Lung (tissue), 12 donors: Measurements from ENCODE around the gene SSNA1. TPM values are rescaled to one million over a fixed set of nuclear protein-coding genes. Genes with fewer than 3 reads are reported as not detected.

Experiments used
- ATAC-seq: fragments of 200-7000 bp; cut with Tn5 transposase; one replicate; pipeline ENCODE4 v1.9.1; 2020; ENCODE audit warnings: moderate number of reproducible peaks; ENCODE audit not compliant: insufficient read depth, low FRiP score
- DNase-seq, 3 donors: peaks; one replicate each; pipeline ENCODE4 v3.0.0-alpha.2; 2013 to 2017
- H3K27ac ChIP-seq, 2 donors: one replicate each; pipeline ENCODE4 v1.5.1; 2013; ENCODE audit warnings: mild to moderate bottlenecking in 2 of 2, moderate library complexity in 2 of 2, control low read depth in 1 of 2, inconsistent platforms in 1 of 2, low read depth in 1 of 2, low read length in 1 of 2
- H3K27me3 ChIP-seq, 3 donors: one replicate each; pipeline ENCODE4 v1.5.1; 2013; ENCODE audit warnings: low read length in 2 of 3; ENCODE audit not compliant: control insufficient read depth in 3 of 3, insufficient read depth in 3 of 3
- H3K36me3 ChIP-seq, 4 donors: one replicate each; pipeline ENCODE4 v1.5.1; 2013; ENCODE audit warnings: low read length in 4 of 4, mild to moderate bottlenecking in 1 of 4, moderate library complexity in 1 of 4; ENCODE audit not compliant: control insufficient read depth in 4 of 4, insufficient read depth in 4 of 4
- H3K4me1 ChIP-seq, 5 donors: one replicate each; pipeline ENCODE4 v1.5.1; 2013; ENCODE audit warnings: low read length in 5 of 5, mild to moderate bottlenecking in 2 of 5, moderate library complexity in 1 of 5; ENCODE audit not compliant: control insufficient read depth in 5 of 5, insufficient read depth in 5 of 5
- H3K4me3 ChIP-seq: one replicate; pipeline ENCODE4 v1.5.1; 2013; ENCODE audit warnings: mild to moderate bottlenecking, control low read depth, moderate library complexity
- H3K9ac ChIP-seq, 2 donors: one replicate each; pipeline ENCODE4 v1.5.1; 2013; ENCODE audit warnings: low read length in 2 of 2, control low read depth in 1 of 2; ENCODE audit not compliant: insufficient read depth in 1 of 2
- H3K9me3 ChIP-seq, 4 donors: one replicate each; pipeline ENCODE4 v1.5.1; 2013; ENCODE audit warnings: low read length in 3 of 4, mild to moderate bottlenecking in 1 of 4, moderate library complexity in 1 of 4; ENCODE audit not compliant: control insufficient read depth in 4 of 4, insufficient read depth in 3 of 4
- WGBS, 2 donors: extraction: QIAGEN DNeasy Blood & Tissue Kit; methylation state at CpG; one replicate each; pipeline ENCODE4 v1.1.7; 2013; 5-methylcytosine and 5-hydroxymethylcytosine counted together
- polyA plus RNA-seq, 2 donors: library from polyadenylated mRNA; stranded (reverse); fragments of 200-250 nt; gene quantifications; one replicate each; pipeline ENCODE4 v1.2.1, GENCODE V29; 2013
- total RNA-seq, 2 donors: library from RNA; depleted of rRNA in 1 of 2; stranded (reverse); fragments of >200 nt in 1 of 2; gene quantifications; one replicate each; pipeline ENCODE4 v1.2.1, GENCODE V29; 2014 to 2021
- TF ChIP-seq, protein P1 (sequence below): IDR thresholded peaks from 2 replicates; pipeline ENCODE4 v1.5.1; 2012; ENCODE audit warnings: mild to moderate bottlenecking; ENCODE audit errors: control extremely low read depth, extremely low read depth
- donor health status: control.
- donor health status: control.
- donor health status: Bipolar disorder and iron deficiency.
- donor health status: healthy.
- donor health status: DM: yes; HTN: yes; CAD: no.

SSNA1 gene
- total and polyA plus RNA-seq, 4 donors, result 40.8 to 144 (median 101) TPM

DNA sequence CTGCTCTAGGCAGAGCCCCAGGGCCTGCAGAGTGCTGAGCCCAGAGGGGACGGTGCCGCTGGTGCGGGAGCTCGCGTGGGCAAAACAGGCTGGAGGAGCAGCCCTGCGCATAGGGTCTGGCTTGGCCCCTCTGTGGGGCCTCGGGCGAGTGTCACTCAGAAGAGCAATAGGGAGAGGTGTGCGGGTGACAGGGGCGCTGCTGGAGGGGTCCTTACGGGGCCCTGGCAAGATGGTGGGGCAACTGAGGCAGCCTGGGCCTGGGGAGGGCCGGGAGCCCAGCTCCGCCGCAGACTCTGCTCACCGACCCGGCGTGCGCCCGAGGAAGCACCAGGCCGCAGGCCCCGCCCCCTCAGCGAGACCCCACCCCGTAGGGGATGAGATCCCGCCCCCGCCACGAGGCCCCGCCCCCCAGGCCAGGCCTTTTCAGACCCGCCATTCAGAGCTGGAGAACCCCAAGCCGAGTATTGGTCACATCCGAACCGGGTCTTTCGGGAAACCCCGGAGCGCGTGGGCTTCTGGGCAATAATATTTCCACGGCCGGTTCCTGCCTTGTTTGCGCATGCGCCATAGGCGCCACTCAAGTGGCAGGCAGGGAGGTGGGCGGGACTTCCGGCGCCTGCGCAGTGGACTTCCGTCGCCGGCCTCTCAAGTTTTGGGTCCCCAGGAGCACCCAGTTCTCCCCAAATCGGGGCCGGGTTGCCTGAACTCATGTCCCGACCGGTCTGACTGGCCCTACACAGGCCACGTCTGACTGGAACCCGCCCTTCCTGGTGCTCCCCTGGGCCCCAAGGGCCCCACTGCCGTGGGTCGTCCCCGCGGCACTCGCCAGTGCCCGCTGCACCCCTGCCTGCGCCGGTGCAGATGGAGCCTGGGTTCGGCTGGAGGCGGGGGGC lies 34.8 kb downstream of the SSNA1 start:
- Histone ChIP-seq H3K4me3 (peak overlapping the region; percentile 73), H3K9ac (peak overlapping the region in 1 of 2 donors; percentile 80), H3K9me3 (peaks cover 0 to 1% (median 0%) of the 10 kb centered on the region in 4 donors), H3K4me1 (peaks cover 0 to 14% (median 7%) of the 10 kb centered on the region in 5 donors), H3K36me3 (no peaks in the 10 kb centered on the region), H3K27me3 (no peaks in the 10 kb centered on the region), H3K27ac (peak overlapping the region; percentile 93 to 96)
- ATAC-seq (peak; percentile 94), DNase-seq (peak; percentile 97 to 98 (median 97))
- TF ChIP-seq, protein P1, sequence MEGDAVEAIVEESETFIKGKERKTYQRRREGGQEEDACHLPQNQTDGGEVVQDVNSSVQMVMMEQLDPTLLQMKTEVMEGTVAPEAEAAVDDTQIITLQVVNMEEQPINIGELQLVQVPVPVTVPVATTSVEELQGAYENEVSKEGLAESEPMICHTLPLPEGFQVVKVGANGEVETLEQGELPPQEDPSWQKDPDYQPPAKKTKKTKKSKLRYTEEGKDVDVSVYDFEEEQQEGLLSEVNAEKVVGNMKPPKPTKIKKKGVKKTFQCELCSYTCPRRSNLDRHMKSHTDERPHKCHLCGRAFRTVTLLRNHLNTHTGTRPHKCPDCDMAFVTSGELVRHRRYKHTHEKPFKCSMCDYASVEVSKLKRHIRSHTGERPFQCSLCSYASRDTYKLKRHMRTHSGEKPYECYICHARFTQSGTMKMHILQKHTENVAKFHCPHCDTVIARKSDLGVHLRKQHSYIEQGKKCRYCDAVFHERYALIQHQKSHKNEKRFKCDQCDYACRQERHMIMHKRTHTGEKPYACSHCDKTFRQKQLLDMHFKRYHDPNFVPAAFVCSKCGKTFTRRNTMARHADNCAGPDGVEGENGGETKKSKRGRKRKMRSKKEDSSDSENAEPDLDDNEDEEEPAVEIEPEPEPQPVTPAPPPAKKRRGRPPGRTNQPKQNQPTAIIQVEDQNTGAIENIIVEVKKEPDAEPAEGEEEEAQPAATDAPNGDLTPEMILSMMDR, result no peak
- WGBS, 2 donors, result 0 to 1% methylated on average over 60 to 63 of the region's 63 CpGs

DNA sequence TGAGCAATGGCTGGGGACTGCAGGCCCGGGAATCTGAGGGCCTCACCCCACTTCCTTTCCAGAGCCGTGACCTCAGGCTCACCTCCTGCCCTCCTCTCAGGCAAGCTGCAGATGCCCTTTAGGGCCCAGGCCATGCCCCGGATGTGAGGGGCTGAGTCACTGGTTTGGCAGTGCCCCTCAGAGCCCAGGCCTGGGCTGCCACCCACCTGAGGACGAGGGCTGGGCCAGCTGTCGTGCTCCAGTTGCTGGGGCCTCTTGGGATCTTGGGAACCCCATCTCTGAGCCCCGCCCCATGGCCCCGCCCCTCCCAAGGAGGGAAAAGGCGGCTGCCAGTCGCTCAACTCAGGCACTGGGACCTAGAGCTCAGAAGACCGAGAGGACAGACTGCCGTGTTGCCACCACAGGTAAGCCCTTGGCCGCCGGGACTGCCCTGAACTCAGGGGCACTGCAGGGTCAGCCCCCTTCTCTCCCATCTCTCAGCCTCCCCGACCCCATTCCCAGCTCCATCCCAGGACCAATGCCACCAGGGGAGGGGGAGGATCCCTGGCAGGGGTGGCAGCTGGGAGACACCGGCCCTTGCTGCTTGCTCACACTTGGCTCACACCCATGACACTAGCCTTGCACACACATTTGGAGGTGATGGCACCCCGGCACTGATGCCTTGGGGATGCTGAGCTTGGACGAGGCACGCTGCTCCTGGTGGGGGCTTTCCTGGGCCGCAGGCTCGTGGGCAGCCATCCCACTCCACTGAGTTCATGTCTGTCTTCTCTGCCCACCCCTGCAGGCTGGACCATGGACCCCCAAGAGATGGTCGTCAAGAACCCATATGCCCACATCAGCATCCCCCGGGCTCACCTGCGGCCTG lies 36.6 kb downstream of the SSNA1 start, which contains the start of gene CYSRT1:
TSS of gene CYSRT1 (plus strand) at position 345 of the 865 bp plus-strand sequence. CDS start at position 793, 448 bp downstream.
- WGBS, 2 donors, result 53 to 54% methylated on average over 18 to 23 of the region's 23 CpGs
- H3K27me3 ChIP-seq, result no peaks in the 10 kb centered on the region
- H3K9me3 ChIP-seq, result peaks cover 0 to 3% (median 0%) of the 10 kb centered on the region in 4 donors
- no peaks in the 10 kb centered on the region for H3K36me3 ChIP-seq
- TF ChIP-seq, protein P1, result no peak
- peak within 1 kb of the TSS; percentile 73 for H3K4me3 ChIP-seq
- peak within 1 kb of the TSS; percentile 49 to 80 for H3K9ac ChIP-seq
- H3K4me1 ChIP-seq, result peaks cover 0 to 11% (median 9%) of the 10 kb centered on the region in 5 donors
- H3K27ac ChIP-seq, result peak within 1 kb of the TSS; percentile 93 to 96
- DNase-seq, result no peak
- no peak for ATAC-seq

DNA sequence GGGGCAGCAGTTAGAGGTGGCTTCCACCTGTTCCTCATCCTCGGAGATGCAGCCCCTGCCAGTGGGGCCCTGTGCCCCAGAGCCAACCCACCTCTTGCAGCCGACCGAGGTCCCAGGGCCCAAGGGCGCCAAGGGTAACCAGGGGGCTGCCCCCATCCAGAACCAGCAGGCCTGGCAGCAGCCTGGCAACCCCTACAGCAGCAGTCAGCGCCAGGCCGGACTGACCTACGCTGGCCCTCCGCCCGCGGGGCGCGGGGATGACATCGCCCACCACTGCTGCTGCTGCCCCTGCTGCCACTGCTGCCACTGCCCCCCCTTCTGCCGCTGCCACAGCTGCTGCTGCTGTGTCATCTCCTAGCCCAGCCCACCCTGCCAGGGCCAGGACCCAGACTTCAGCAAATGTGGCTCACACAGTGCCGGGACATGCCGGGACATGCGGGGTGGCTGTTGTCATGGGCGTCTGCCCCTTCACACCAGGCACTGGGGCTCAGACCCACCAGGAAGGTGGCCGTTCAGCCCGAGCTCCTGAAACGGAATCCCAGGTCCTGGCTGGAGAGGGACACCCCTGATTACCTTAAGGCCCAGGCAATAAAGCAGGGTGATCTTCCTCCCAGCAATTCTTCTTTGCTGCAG lies 37.3 kb downstream of the SSNA1 start:
- WGBS, 2 donors, result 83 to 84% methylated on average over 21 of the region's 21 CpGs
- ATAC-seq (no peak), DNase-seq (no peak)
- Histone ChIP-seq H3K27ac (peak overlapping the region in 1 of 2 donors; percentile 89), H3K27me3 (peaks cover 0 to 5% (median 0%) of the 10 kb centered on the region in 3 donors), H3K36me3 (no peaks in the 10 kb centered on the region), H3K9ac (no peak overlapping the region), H3K4me3 (no peak overlapping the region), H3K4me1 (peaks cover 0 to 11% (median 9%) of the 10 kb centered on the region in 5 donors), H3K9me3 (peaks cover 0 to 3% (median 0%) of the 10 kb centered on the region in 4 donors)
- TF ChIP-seq, protein P1, result no peak
